Measurements from ENCODE around the gene ZNF773.
"Not testable (repeated sequence)": the region's sequence is repeated elsewhere in the genome, so short reads cannot be mapped to it uniquely, and the experiment has no call there.

Gene ZNF773

GRCh38 chr19:57499680-57500395 lies at the start of gene ZNF773:
TSS of gene ZNF773 (plus strand) at chr19:57499938. CDS start at chr19:57500081, 143 bp downstream.
- H3K4me1 ChIP-seq (ENCODE audit: control insufficient read depth in 5 of 5, insufficient read depth in 5 of 5, low read length in 5 of 5); H3K27me3 ChIP-seq (ENCODE audit: control insufficient read depth in 5 of 5, insufficient read depth in 4 of 5, low read length in 5 of 5); H3K27ac ChIP-seq (ENCODE audit: low read depth, low read length): not testable (repeated sequence)
- Histone ChIP-seq H3K9ac (ENCODE audit: low read length in 5 of 5) (peak within 1 kb of the TSS in 4 of 5 donors; percentile 76 to 91 (median 90)), H3K36me3 (ENCODE audit: control insufficient read depth in 5 of 5, insufficient read depth in 5 of 5, low read length in 5 of 5) (peaks cover under 1 to 16% (median 12%) of the 10 kb centered on the region in 5 donors), H3K4me3 (ENCODE audit: low read depth in 1 of 5, low read length in 5 of 5) (peak within 1 kb of the TSS; percentile 59 to 82 (median 78)), H3K9me3 (ENCODE audit: control insufficient read depth in 5 of 5, low read length in 5 of 5) (peaks cover 0 to 17% (median 11%) of the 10 kb centered on the region in 5 donors)

- Histone ChIP-seq H3K27ac (ENCODE audit: low read depth, low read length) (no peak overlapping the region), H3K9ac (ENCODE audit: low read length in 5 of 5) (no peak overlapping the region), H3K4me1 (ENCODE audit: control insufficient read depth in 5 of 5, insufficient read depth in 5 of 5, low read length in 5 of 5) (no peaks in the 10 kb centered on the region), H3K36me3 (ENCODE audit: control insufficient read depth in 5 of 5, insufficient read depth in 5 of 5, low read length in 5 of 5) (peaks cover 0 to 4% (median 0%) of the 10 kb centered on the region in 5 donors), H3K27me3 (ENCODE audit: control insufficient read depth in 5 of 5, insufficient read depth in 4 of 5, low read length in 5 of 5) (no peaks in the 10 kb centered on the region), H3K9me3 (ENCODE audit: control insufficient read depth in 5 of 5, low read length in 5 of 5) (peaks cover 20 to 49% (median 26%) of the 10 kb centered on the region in 5 donors), H3K4me3 (ENCODE audit: low read depth in 1 of 5, low read length in 5 of 5) (peak overlapping the region in 1 of 5 donors; percentile 22)
Observed at GRCh38 chr19:57452307-57452706, 47.4 kb upstream of the ZNF773 start.

GRCh38 chr19:57465680-57466381 lies 33.9 kb upstream of the ZNF773 start:
- Histone ChIP-seq H3K27ac (ENCODE audit: low read depth, low read length) (no peak overlapping the region), H3K4me3 (ENCODE audit: low read depth in 1 of 5, low read length in 5 of 5) (peak overlapping the region; percentile 12 to 61 (median 34)), H3K9me3 (ENCODE audit: control insufficient read depth in 5 of 5, low read length in 5 of 5) (peaks cover 33 to 80% (median 57%) of the 10 kb centered on the region in 5 donors), H3K9ac (ENCODE audit: low read length in 5 of 5) (no peak overlapping the region), H3K27me3 (ENCODE audit: control insufficient read depth in 5 of 5, insufficient read depth in 4 of 5, low read length in 5 of 5) (no peaks in the 10 kb centered on the region), H3K36me3 (ENCODE audit: control insufficient read depth in 5 of 5, insufficient read depth in 5 of 5, low read length in 5 of 5) (peaks cover 4 to 10% (median 7%) of the 10 kb centered on the region in 5 donors), H3K4me1 (ENCODE audit: control insufficient read depth in 5 of 5, insufficient read depth in 5 of 5, low read length in 5 of 5) (no peaks in the 10 kb centered on the region)

GRCh38 chr19:57466489-57466888 lies 33.2 kb upstream of the ZNF773 start:
- peaks cover 39 to 80% (median 61%) of the 10 kb centered on the region in 5 donors for H3K9me3 ChIP-seq (ENCODE audit: control insufficient read depth in 5 of 5, low read length in 5 of 5)
- no peak overlapping the region for H3K9ac ChIP-seq (ENCODE audit: low read length in 5 of 5)
- no peaks in the 10 kb centered on the region for H3K27me3 ChIP-seq (ENCODE audit: control insufficient read depth in 5 of 5, insufficient read depth in 4 of 5, low read length in 5 of 5)

GRCh38 chr19:57473646-57474045 lies 26.1 kb upstream of the ZNF773 start:
- Histone ChIP-seq H3K4me3 (ENCODE audit: low read depth in 1 of 5, low read length in 5 of 5) (peak overlapping the region; percentile 33 to 95 (median 91)), H3K9me3 (ENCODE audit: control insufficient read depth in 5 of 5, low read length in 5 of 5) (peaks cover 70 to 82% (median 80%) of the 10 kb centered on the region in 5 donors), H3K9ac (ENCODE audit: low read length in 5 of 5) (no peak overlapping the region), H3K36me3 (ENCODE audit: control insufficient read depth in 5 of 5, insufficient read depth in 5 of 5, low read length in 5 of 5) (peaks cover 33 to 50% (median 37%) of the 10 kb centered on the region in 5 donors), H3K27me3 (ENCODE audit: control insufficient read depth in 5 of 5, insufficient read depth in 4 of 5, low read length in 5 of 5) (no peaks in the 10 kb centered on the region), H3K27ac (ENCODE audit: low read depth, low read length) (no peak overlapping the region), H3K4me1 (ENCODE audit: control insufficient read depth in 5 of 5, insufficient read depth in 5 of 5, low read length in 5 of 5) (peaks cover 3 to 20% (median 15%) of the 10 kb centered on the region in 5 donors)

More at GRCh38 chr19:57466489-57466888, 33.2 kb upstream of the ZNF773 start:
- Histone ChIP-seq H3K27ac (ENCODE audit: low read depth, low read length) (no peak overlapping the region), H3K36me3 (ENCODE audit: control insufficient read depth in 5 of 5, insufficient read depth in 5 of 5, low read length in 5 of 5) (peaks cover 4 to 14% (median 7%) of the 10 kb centered on the region in 5 donors), H3K4me1 (ENCODE audit: control insufficient read depth in 5 of 5, insufficient read depth in 5 of 5, low read length in 5 of 5) (no peaks in the 10 kb centered on the region), H3K4me3 (ENCODE audit: low read depth in 1 of 5, low read length in 5 of 5) (peak overlapping the region; percentile 28 to 61 (median 45))

GRCh38 chr19:57477191-57478008 lies 22.3 kb upstream of the ZNF773 start, which contains the start of gene ZNF772:
TSS of gene ZNF772 (minus strand) at chr19:57477566. CDS start at chr19:57477309, 257 bp downstream.
- Histone ChIP-seq H3K9ac (ENCODE audit: low read length in 5 of 5) (peak within 1 kb of the TSS; percentile 21 to 83 (median 68)), H3K9me3 (ENCODE audit: control insufficient read depth in 5 of 5, low read length in 5 of 5) (peaks cover 43 to 47% (median 46%) of the 10 kb centered on the region in 5 donors), H3K27ac (ENCODE audit: low read depth, low read length) (peak within 1 kb of the TSS; percentile 50)

GRCh38 chr19:57487477-57488298 lies 12.1 kb upstream of the ZNF773 start, which contains the start of gene ZNF419:
TSS of gene ZNF419 (plus strand) at chr19:57487750. CDS start at chr19:57487951, 201 bp downstream.
- H3K9me3 ChIP-seq (ENCODE audit: control insufficient read depth in 5 of 5, low read length in 5 of 5); H3K4me1 ChIP-seq (ENCODE audit: control insufficient read depth in 5 of 5, insufficient read depth in 5 of 5, low read length in 5 of 5); H3K27me3 ChIP-seq (ENCODE audit: control insufficient read depth in 5 of 5, insufficient read depth in 4 of 5, low read length in 5 of 5): not testable (repeated sequence)
- peak within 1 kb of the TSS; percentile 56 to 93 (median 90) for H3K9ac ChIP-seq (ENCODE audit: low read length in 5 of 5)
- peak within 1 kb of the TSS; percentile 44 to 98 (median 95) for H3K4me3 ChIP-seq (ENCODE audit: low read depth in 1 of 5, low read length in 5 of 5)
- H3K27ac ChIP-seq (ENCODE audit: low read depth, low read length) = peak within 1 kb of the TSS; percentile 46
- H3K36me3 ChIP-seq (ENCODE audit: control insufficient read depth in 5 of 5, insufficient read depth in 5 of 5, low read length in 5 of 5) = peaks cover 0 to 20% (median 15%) of the 10 kb centered on the region in 5 donors

More at GRCh38 chr19:57477191-57478008, 22.3 kb upstream of the ZNF773 start, which contains the start of gene ZNF772:
- H3K36me3 ChIP-seq (ENCODE audit: control insufficient read depth in 5 of 5, insufficient read depth in 5 of 5, low read length in 5 of 5) = peaks cover 28 to 36% (median 33%) of the 10 kb centered on the region in 5 donors
- H3K27me3 ChIP-seq (ENCODE audit: control insufficient read depth in 5 of 5, insufficient read depth in 4 of 5, low read length in 5 of 5) = no peaks in the 10 kb centered on the region
- peak within 1 kb of the TSS; percentile 82 to 95 (median 91) for H3K4me3 ChIP-seq (ENCODE audit: low read depth in 1 of 5, low read length in 5 of 5)
- peaks cover 3 to 20% (median 15%) of the 10 kb centered on the region in 5 donors for H3K4me1 ChIP-seq (ENCODE audit: control insufficient read depth in 5 of 5, insufficient read depth in 5 of 5, low read length in 5 of 5)

- peak overlapping the region in 4 of 5 donors; percentile 35 to 44 (median 42) for H3K4me3 ChIP-seq (ENCODE audit: low read depth in 1 of 5, low read length in 5 of 5)
- not testable (repeated sequence) for H3K27ac ChIP-seq (ENCODE audit: low read depth, low read length); H3K27me3 ChIP-seq (ENCODE audit: control insufficient read depth in 5 of 5, insufficient read depth in 4 of 5, low read length in 5 of 5); H3K4me1 ChIP-seq (ENCODE audit: control insufficient read depth in 5 of 5, insufficient read depth in 5 of 5, low read length in 5 of 5); H3K9me3 ChIP-seq (ENCODE audit: control insufficient read depth in 5 of 5, low read length in 5 of 5)
- H3K9ac ChIP-seq (ENCODE audit: low read length in 5 of 5) = peak overlapping the region in 1 of 5 donors; percentile 4
- H3K36me3 ChIP-seq (ENCODE audit: control insufficient read depth in 5 of 5, insufficient read depth in 5 of 5, low read length in 5 of 5) = peaks cover 4 to 26% (median 19%) of the 10 kb centered on the region in 5 donors
Observed at GRCh38 chr19:57488299-57488644, 11.5 kb upstream of the ZNF773 start.

GRCh38 chr19:57499332-57499679 lies 432 bp upstream of the ZNF773 start:
- H3K27ac ChIP-seq (ENCODE audit: low read depth, low read length); H3K4me1 ChIP-seq (ENCODE audit: control insufficient read depth in 5 of 5, insufficient read depth in 5 of 5, low read length in 5 of 5); H3K9ac ChIP-seq (ENCODE audit: low read length in 5 of 5); H3K27me3 ChIP-seq (ENCODE audit: control insufficient read depth in 5 of 5, insufficient read depth in 4 of 5, low read length in 5 of 5): not testable (repeated sequence)
- Histone ChIP-seq H3K9me3 (ENCODE audit: control insufficient read depth in 5 of 5, low read length in 5 of 5) (peaks cover 0 to 17% (median 11%) of the 10 kb centered on the region in 5 donors), H3K4me3 (ENCODE audit: low read depth in 1 of 5, low read length in 5 of 5) (peak overlapping the region in 3 of 5 donors; percentile 72 to 82 (median 81)), H3K36me3 (ENCODE audit: control insufficient read depth in 5 of 5, insufficient read depth in 5 of 5, low read length in 5 of 5) (peaks cover 3 to 12% (median 11%) of the 10 kb centered on the region in 5 donors)

Measured in subcutaneous abdominal adipose tissue (tissue), 5 donors.